ENCODE measurements around the gene ERLIN1. TPM values are rescaled to one million over a fixed set of nuclear protein-coding genes. Genes with fewer than 3 reads are reported as not detected.
A peak's percentile ranks its signal among the peaks of the same experiment; 100 is the strongest.

Gene ERLIN1
- total and polyA plus RNA-seq, 10 of the 15 experiments (the other 5 are each of a cell fraction or from before 2014, with no cell fraction given): 4.9 to 21.7 (median 13.0) TPM

DNA sequence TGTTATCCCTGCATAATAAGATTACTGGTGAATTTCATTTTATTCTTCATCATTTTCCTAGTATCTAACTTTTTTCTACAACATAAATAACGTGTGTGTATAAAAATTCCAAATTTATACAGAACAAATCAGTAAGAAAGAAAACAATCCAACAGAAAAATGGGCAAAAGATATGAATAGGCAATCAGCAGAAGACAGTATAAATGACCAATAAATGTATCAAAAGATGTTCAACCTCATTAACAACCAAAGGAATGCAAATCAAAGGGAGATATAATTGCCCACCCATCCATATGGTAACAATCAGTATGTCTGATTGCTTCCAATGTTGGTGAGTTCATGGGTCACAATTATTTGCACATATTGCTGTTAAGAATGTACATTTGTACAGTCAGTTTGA, 13.5 kb downstream of the ERLIN1 start (continued):
- TF ChIP-seq MYC (IDR thresholded peaks at IDR 0.05; ENCODE audit: insufficient read depth, insufficient read length, insufficient replicate concordance, low read length, severe bottlenecking) (no peak), MYB (IDR thresholded peaks at IDR 0.05; ENCODE audit: borderline replicate concordance, low read depth, low read length) (no peak), RB1 (IDR thresholded peaks at IDR 0.05; ENCODE audit: borderline replicate concordance) (no peak), SMARCA5 (IDR thresholded peaks at IDR 0.05) (no peak), ASH2L (IDR thresholded peaks at IDR 0.05; ENCODE audit: borderline replicate concordance, low read depth) (no peak)

- intact Hi-C loops (cut with micrococcal nuclease; ENCODE audit: unreplicated experiment) (no loop called here), in situ Hi-C loops (cut with MboI) (no loop called here)
- Histone ChIP-seq H3K4me3 (no peak overlapping the region), H3K9me3 (replicated peaks; ENCODE audit: control insufficient read depth, insufficient read depth, low read length) (peaks cover 8% of the 10 kb centered on the region), H3K36me3 (ENCODE audit: control insufficient read depth in 2 of 2, insufficient read depth in 2 of 2, low read length in 1 of 2) (peaks cover 2 to 20% of the 10 kb centered on the region in 2 experiments; a peak in 3 of 4 replicates), H3K79me2 (ENCODE audit: control insufficient read depth, insufficient read depth, low read length) (no peaks in the 10 kb centered on the region; the same call in 1 of the 2 replicates), H3K27ac (ENCODE audit: control insufficient read depth, insufficient read depth) (peak overlapping the region; percentile 40; the same call in 1 of the 2 replicates), H3K27me3 (replicated peaks in 1 of 2; ENCODE audit: control insufficient read depth in 2 of 2, insufficient read depth in 2 of 2, low read length in 1 of 2) (no peaks in the 10 kb centered on the region), H4K20me1 (ENCODE audit: control insufficient read depth, insufficient read depth) (no peaks in the 10 kb centered on the region), H3K4me1 (ENCODE audit: control insufficient read depth, insufficient read depth, low read length) (peaks cover 3% of the 10 kb centered on the region; the same call in 1 of the 2 replicates), H3K9ac (ENCODE audit: control insufficient read depth, insufficient read depth, low read length) (no peak overlapping the region), H3K4me2 (ENCODE audit: control insufficient read depth, insufficient read depth) (0 out of 2 replicates have a peak overlapping the region, but pooled peaks have one; percentile 52), H2AFZ (ENCODE audit: control insufficient read depth, low read depth, low read length) (0 out of 2 replicates have a peak overlapping the region, but pooled peaks have one; percentile 8)
- ChIA-PET POLR2A (no interaction called here), RAD21 (ENCODE audit: unreplicated experiment) (no interaction called here), CTCF (no interaction called here), SMC1A (ENCODE audit: uncharacterized antibody, unreplicated experiment) (interaction anchor here (1.3 to 1.5 kb wide), 3 partner anchors 11 to 16 kb away, joined by 3 to 6 read pairs (median 5); no protein-coding TSS in a partner anchor)
- DNase-seq (ENCODE audit: low read depth, low spot score) (no peak), FAIRE-seq (no peak), ATAC-seq (no peak)
- no TSS peak for BruUV-seq (replicated peaks)
- 47% methylated on average over 1 of the region's 1 CpG for WGBS (ENCODE audit: insufficient coverage, insufficient replicate concordance, low lambda C conversion rate, missing lambda C conversion rate)
- TF ChIP-seq JUNB (IDR thresholded peaks at IDR 0.05): 0 out of 2 replicates have a peak, but pooled peaks have one; percentile 13
- TF ChIP-seq HDAC2 (IDR thresholded peaks at IDR 0.05): no peak
These were observed 17.6 kb downstream of the ERLIN1 start for GRCh38 chr10:100168313-100168643.
